Hindlimb muscle (tissue), 1 donor: ENCODE results near the gene KCNT2. TPM values are rescaled to one million over a fixed set of nuclear protein-coding genes. Genes with fewer than 3 reads are reported as not detected.

Experiments used
- DNase-seq: peaks from one replicate; pipeline ENCODE4 v3.0.0-alpha.2; 2013
- polyA plus RNA-seq: library from polyadenylated mRNA; unstranded; fragments of 120-200 nt; gene quantifications from one replicate; pipeline ENCODE4 v1.2.1, GENCODE V29; 2013; ENCODE audit not compliant: insufficient read length

KCNT2 gene
- polyA plus RNA-seq, 1 donor = 7.0 TPM

DNA sequence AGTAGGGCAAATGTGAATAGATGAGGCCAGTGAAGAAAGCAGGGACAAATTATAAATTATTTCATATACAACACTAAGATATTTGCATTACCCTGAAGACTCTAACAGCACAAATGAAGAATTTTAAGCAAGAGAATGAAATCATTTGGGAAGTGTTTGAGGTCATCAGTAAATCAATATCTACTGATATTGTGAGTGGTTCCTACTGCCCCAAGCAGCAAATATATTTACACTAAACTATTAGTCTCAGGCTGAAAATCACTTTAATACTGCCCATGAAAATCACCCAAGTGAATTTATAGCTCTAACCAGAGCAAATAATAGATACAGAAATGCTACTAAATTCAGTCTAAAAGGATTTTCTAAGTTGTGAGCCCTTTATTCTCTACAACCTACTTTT lies 163.6 kb downstream of the KCNT2 start:
- DNase-seq = no peak

DNA sequence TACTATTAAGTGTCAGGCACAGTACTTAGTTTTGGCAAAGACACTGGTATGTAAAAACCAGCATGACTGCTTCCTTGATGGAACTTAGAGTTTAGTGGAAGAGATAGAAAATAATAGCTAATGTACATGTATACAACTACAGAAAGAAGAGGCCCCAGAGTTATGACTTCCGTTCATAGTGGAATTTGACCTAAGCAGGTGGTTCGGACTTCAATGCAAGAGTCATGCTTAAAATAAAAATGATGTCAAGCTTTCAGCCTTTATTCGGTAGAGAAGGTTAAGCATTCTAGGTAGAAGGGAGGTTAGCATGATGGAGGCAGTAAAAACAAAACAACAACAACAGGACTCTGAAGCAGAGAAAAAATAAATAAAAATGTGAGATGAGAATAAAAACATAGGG lies 165.9 kb downstream of the KCNT2 start:
- no peak for DNase-seq

DNA sequence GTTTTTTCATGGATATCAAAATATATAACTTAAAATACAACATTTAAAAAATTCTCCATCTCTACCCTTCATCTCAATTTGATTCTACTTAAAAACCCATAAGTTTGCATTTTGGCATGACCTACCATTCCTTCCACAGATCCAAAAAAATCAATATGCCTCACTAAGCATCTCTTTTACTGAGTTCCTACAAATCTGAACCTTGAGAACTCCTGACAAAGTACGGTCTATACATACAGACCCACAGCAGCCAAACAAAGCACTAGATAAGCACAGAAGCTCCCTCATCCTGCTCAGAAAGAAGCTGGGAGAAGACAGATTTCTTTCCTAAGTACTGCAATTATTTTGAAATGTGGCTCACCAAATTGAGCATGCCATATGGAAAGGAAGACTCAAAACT lies 167.5 kb downstream of the KCNT2 start:
- no peak for DNase-seq

DNA sequence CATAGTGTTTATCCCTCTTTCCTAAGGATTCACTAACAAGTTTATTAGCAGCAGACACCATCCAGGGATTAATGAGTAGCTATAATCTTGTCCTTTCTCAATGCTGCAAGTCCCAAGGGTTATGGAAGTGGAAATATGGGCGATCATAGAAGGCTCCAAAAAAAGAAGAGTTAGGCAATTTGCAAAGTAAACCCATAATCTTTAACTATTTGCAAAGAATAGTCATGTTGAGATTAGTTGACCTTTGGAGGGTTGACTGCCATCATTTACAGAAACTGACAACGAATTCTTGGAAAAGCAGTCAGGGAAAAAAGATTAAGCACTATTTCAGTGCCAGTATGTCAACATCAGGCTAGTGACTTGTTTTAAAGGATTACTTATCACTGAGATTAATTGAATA lies 169.9 kb downstream of the KCNT2 start:
- DNase-seq = no peak

DNA sequence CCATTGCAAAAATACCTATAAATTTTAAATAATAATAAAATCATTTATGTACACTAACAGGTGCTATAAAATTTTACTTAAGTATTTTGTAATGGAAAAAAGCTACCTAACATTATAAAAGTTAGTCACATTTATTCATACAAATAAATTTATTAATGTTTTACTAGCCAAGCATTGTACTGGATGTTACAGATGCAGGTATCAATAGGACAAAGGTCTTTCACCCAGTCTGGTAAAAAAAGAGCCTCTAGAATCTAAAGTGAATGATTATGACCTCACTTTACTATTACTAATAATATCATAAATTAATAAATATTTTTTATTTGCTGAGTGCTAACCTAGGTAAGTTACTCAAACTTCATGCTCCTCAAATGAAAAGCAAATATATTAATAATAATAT lies 170.6 kb downstream of the KCNT2 start:
- no peak for DNase-seq

DNA sequence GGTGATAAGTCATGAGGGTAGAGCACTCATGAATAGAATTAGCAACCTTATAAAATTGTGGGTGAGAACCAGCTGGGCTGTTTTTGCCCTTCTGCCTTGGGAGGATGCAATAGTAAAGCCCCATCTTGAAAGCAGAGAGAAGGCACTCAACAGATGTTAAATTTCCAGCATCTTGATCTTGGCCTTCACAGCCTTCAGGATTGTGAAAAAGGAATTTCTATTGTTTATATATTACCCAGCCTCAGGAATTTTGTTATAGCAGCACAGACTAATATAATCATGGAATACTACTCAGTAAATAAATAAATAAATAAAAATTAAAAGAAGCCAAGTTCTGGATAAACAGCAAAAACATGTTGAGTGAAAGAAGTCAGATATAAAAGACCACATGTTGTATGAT lies 175.2 kb downstream of the KCNT2 start:
- DNase-seq = no peak

DNA sequence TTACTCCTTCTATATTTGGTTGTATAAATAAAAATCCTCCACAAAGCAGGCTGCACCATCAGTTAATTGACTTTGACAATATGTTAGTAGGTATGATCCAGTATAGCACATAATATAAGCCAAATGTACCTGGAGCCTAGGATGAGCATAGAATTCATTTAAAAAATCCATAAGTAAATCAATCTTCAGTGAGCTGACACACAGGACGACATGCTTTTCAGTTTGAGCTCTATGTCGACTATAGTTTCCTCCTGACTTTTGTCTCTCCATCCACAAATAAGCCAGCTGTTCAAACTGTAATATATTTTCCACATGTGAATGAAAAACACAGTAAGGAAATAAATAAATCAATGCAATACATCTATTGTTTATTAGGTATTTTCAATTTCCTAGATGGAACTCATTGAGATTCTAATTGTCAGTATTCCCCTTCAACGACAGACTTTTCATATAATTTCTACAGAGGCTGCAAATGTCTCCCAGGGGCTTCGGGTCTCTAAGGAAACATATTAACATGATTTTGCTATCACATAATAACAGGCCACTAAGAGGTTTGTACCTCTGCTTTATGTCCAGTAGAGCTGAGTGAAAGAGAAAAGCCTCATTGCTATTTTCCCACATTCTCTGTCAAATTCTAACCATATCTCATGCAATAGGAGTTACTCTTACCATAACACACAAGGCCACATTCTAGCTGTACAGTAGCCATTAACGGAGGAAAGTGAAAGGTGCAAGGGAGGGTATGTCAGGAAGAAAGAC lies 180.1 kb downstream of the KCNT2 start:
- no peak for DNase-seq

DNA sequence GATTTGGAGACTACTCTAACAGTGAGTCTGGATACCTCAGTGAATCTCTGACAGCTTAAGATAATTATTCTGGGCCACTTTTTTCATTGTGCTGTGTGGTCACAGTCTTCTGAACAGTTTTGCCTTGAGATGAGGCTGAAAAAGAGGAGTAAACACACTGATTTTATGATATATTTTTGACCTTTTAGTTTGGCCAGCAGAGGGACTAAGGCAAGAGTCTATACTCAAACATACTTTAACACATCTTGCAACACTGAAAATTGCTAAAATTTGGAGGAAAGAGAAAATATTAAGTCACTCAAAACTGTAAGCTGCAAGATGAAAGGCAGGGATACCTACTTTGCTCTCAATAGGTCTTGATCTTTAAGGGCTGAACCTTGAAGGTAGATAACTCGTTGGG lies 182.7 kb downstream of the KCNT2 start:
- DNase-seq = no peak

DNA sequence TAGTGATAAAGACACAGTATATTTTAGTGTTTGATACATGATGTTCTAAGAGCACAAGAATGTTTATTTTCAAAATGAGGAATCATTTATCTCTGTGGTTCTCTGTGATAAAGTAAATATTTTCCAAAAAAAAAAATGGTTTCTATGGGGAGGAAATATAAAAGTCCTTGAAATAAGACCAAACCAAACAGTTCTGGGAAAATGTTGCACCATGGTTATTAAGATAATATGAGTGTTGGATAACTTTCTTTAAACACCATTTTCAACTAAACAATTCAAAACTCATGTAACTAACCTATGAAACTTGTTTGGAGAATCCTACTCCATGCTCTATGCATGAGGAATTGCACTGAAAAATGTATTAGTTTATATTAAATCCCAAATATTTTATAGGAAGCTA lies 184.6 kb downstream of the KCNT2 start:
- DNase-seq = no peak

DNA sequence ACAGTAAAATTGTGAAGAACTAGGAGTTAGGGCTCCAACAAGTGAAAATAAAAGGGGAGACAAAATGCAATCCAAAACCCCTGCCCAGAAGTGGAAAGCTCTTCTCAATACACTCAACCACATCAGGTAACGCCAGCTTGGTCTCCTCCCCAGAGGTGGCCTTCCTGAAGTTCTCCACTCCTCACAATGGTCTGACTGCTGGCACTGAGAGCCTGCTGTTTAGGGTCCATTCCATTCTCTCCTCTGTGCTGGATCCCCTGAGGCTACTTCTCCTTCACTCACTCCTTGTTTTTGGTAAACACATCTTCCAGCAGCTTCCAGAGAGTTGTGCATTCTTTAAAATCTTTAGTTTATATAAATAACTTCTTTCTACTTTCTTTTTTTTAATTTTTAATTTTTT lies 189.5 kb downstream of the KCNT2 start:
- DNase-seq = no peak

DNA sequence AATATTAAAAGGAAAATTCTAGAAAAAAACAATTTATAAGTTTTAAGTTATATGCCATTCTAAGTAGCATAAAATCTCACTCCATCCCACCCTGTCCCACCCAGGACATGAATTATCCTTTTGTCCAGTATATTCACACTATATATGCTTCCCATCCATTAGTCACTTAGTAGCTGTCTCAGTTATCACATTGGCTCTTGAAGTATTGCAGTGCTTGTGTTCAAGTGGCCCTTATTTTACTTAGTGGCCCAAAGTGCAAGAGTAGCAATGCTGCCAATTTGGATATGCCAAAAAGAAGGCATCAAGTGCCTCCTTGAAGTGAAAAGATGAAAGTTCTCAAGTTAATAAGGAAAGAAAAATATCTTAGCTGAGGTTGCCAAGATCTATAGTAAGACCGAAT lies 192.3 kb downstream of the KCNT2 start:
- DNase-seq = no peak

DNA sequence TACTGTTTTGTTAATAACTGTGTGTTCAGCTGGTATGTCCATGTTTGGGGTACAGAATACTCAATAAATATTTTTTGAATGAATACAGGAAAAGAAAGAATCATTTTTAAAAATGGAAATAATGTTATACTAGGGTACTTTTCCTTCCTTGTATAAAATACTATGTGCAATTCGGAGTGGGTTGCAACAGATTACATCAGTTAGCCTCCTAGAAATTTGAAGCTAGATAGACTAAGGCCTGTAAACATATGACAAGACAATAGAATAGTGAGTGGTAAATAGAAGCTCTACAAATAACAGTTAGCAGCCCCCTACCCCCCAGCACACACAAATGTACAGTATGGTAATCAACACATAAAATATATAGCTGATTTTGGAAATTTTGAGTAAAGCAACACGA lies 195.9 kb downstream of the KCNT2 start:
- no peak for DNase-seq

DNA sequence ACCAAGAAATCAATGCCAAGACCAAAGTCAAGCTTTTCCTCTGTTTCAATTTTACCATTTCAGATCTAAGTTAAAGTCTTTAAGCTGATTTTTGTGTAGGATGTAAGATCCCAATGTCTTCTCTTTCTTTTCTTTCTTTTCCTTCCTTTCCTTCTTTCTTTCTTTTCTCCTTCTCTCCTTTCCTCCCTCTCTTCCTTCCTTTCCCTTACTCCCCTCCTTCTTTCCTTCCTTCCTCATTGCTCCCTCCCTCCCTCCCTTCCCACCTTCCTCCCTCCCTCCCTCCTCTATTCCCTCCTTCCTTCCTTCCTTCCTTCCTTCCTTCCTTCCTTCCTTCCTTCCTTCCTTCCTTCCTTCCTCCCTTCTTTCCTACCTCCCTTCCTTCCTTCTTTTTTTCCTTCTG lies 197.5 kb downstream of the KCNT2 start:
- DNase-seq = no peak

DNA sequence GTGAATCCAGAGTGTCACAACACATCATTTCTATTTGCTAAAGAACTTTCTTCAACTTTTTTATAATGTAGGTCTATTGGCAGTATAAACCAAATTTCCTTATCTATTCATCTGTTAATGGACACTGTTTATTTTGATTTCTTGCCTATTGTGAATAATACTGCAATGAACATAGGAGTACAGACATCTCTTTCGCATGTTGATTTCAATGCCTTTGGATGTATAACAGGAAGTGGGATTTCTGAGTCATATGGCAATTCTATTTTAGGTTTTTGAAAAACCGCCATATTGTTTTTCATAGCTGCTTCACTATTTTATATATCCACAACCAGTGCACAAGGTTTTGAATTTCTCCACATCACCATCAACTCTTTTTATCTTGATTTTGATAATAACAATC lies 198.7 kb downstream of the KCNT2 start:
- DNase-seq = no peak

DNA sequence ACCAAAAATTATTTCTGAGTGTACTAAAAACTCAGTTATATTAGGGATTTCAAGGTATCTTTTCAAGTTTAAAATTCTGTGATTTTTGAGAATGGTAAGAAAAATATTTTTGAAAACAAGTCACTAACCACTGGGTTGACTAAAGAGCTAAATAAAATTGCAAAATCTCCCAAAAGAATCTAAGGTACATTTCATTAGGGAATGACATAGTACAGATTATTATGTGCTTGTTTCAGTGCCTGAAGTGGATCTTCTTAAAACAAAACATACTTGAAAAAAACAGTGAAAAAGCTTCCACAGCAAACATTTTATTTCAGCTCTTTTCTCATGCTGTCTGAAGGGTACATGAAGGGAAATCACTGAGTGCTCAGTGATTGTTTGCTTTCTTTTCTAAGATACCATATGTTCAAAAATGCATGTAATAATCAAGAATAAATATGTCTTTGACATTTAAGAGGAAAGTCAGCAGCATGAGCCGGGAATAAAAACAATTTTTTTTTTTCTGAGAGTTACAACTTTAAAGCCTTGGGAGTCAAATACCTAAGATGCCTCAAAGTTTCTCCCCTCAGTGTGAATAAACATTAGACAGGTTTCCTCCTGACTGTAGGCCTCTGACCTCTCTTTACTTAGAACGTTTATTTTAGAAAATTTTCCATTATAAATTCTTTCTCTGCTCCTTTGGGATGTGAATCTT lies 200.7 kb downstream of the KCNT2 start:
- DNase-seq = no peak

DNA sequence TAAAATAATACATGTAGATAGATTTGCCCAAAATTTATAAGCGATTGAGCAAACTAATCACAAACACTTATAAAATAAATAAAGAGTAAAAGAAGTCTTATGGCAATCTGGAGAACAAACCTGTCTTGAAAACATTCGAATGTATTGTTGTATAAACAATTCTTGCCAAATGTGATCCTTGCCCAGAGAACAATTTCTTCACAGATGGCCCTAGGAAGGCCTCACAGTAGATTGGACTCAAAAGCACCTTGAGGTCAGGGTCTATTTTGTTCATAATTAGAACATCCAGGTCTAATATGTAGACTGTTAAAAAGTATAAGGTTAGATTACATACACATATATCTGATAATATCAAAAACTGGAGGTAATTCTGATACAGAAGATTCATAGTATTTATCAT lies 202.4 kb downstream of the KCNT2 start:
- DNase-seq = no peak

DNA sequence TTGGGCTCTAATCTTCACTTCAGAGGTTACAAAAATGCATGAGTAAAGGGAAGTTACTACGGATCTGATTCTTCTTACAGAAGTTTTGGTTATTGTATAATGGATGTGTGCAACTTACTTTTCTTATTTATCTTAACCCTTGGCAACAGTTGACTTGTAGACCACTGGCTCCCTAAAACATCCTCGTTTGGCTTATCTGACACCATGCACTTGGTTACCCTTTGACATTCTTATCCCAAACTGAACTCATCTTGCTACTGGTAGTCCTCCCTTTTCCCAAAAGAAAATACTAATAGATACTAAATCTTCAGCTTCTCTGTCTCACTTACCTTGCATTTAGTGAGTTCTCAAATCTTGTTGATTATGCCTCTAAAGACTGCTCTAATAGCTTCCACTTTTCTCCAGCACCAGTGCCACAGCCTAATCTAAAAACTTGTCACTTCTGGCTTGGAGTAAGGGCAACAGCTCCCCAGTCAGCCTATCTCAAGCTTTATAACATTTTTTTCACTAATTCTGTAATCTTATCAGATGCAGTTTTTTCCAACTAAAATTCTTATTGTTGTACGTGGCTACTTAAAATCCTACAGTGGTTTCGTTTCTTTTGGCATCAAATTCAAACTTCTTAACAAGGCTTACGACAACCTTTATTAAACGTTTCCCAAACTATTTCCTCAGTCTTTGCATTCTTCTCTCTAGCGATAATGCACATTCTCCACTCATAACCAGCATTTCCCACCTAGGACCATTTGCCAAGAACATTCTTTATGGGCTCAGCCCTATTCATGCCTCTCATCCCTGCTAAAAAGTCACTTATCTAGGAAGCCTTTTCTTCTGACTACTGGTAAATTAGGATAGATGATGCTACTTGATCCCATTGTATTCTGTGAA lies 204.2 kb downstream of the KCNT2 start:
- DNase-seq = no peak

DNA sequence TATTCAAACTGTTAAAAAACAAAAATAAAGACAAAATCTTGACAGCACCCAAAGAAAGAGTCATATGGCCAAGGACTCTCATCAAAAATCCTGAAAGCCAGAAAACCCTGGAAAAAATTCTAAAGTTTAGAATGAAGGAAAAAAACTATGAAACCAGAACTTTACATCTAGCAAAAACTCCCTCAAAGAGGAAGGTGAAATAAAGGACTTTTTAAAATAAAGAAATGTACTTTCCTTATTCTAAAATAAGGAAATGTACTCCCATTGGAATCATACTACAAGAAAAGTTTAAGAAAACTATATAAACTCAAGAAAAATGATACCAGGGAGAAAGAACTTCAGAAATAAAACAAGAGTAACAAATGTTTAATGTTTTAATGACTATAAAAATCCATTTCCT lies 206.3 kb downstream of the KCNT2 start:
- no peak for DNase-seq

DNA sequence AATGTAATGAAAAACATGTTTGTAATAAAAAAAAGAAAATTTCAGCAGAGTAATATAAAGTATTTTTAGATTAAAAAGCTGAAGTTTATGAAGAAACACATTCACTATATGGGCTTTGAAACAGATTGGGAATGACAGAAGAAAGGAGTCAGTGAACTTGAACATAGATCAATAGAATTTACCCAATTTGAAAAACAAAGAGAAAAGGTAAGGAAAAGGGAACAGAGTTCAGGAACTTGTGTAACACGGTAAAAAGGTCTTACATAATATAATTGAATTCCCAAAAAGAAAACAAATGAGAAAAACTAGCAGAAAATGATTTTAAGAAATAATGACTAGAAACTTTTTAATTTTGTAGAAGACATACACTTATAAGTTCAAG lies 206.8 kb downstream of the KCNT2 start:
- DNase-seq = no peak

DNA sequence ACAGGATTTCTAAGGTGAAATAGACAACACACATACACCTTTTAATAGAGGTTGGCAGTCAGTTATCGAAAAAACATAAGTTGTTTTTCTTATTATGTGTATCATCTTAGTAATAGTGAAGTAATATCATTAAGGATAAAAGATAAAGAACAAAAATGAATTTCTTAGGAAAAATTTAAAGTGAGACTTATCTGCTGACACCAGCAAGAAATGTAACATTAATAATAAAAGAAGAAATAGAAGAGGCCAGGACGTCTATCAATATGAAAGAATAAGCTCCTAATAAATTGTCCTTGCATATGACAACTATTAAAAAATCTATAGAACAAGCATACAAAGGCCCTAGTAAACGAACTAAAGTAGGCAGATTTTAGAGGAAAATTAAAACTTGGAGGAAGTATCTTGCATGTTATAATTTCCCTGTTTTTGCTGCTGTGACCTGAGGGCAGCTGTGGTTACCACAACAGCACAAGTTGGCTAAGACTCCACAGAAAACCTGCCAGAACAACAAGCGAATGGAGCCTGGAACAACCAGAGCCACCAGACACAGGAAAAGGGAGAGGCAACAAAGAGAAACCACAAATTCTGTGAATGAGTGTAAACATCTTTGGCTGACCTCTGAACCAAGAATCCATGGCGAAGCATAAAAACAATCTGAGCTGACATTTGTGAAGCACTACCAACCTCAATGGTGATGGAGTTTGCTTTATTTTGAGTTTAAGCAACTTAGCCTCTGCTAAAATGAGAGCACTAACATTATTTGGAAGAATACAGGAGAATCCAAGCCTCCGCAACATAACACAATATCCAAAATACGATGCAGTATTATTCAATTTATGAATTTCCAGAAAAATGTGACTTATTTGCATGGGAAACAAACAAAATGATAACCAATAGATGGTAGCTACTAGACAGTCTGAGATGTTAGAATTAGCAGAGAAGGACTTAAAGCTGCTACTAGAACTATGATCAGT lies 207.5 kb downstream of the KCNT2 start:
- DNase-seq = no peak

DNA sequence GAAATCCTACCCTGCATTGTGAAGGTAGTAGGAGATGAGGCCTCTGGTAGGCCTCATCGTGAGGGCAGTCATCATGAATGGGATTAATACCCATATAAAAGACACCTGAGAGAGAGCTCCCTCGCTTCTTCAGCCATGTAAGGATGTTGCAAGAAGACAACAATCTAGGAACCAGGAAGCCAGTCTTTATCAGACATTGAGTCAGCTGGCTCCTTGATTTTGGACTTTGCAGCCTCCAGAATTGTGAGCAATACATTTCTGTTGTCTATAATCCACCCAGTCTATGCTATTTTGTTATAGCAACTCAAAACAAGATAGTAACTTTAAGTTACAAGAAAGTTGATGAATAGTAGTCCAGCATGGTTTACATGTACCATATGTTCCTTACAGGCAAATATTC lies 208.5 kb downstream of the KCNT2 start:
- no peak for DNase-seq

DNA sequence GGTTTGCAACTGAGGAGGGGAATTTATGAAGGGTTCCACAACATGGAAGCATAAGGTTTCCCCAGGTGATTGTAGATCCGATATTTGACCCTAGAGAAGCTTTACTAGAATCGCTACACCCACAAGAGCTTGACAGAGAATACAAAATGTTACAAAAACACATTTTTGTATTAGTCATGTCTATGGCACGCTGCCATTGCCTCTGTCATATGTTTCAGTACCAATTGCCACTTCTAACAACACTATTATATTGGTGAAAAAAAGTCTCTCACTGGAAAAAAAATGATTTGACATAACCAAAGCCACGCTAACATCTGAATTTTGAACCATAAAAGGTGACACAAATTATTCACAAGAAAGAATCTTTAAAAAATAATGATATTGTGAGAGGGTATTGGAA lies 214.5 kb downstream of the KCNT2 start:
- DNase-seq = no peak
